Measurements from ENCODE around the gene REN.

The REN gene

DNA sequence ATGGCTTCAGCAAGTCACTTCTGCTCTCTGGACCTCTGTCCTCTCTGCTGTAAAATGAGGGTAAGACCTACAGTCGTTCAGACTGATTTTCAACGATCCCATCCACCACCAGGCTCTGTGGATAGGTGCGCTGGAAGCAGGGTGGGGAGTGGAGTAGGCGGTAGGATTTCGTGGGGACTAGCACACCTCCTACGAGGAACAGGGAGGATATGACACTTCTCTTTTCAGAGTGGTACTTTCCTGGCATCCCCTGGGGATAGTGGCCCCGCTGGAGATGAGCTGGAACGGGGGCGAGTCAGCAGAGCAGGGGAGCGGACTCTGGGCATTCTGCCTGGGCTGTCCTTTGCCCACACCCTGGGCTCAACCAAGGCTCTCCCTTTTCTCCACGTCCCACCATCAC is 32.0 kb downstream of the REN start:
- TF ChIP-seq, protein P1, sequence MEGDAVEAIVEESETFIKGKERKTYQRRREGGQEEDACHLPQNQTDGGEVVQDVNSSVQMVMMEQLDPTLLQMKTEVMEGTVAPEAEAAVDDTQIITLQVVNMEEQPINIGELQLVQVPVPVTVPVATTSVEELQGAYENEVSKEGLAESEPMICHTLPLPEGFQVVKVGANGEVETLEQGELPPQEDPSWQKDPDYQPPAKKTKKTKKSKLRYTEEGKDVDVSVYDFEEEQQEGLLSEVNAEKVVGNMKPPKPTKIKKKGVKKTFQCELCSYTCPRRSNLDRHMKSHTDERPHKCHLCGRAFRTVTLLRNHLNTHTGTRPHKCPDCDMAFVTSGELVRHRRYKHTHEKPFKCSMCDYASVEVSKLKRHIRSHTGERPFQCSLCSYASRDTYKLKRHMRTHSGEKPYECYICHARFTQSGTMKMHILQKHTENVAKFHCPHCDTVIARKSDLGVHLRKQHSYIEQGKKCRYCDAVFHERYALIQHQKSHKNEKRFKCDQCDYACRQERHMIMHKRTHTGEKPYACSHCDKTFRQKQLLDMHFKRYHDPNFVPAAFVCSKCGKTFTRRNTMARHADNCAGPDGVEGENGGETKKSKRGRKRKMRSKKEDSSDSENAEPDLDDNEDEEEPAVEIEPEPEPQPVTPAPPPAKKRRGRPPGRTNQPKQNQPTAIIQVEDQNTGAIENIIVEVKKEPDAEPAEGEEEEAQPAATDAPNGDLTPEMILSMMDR (conservative IDR thresholded peaks at IDR 0.05; ENCODE audit: low read depth, low read length), result no peak
- DNase-seq (ENCODE audit: low read depth), result no peak
- no peak overlapping the region for H3K4me3 ChIP-seq (ENCODE audit: low read length)

DNA sequence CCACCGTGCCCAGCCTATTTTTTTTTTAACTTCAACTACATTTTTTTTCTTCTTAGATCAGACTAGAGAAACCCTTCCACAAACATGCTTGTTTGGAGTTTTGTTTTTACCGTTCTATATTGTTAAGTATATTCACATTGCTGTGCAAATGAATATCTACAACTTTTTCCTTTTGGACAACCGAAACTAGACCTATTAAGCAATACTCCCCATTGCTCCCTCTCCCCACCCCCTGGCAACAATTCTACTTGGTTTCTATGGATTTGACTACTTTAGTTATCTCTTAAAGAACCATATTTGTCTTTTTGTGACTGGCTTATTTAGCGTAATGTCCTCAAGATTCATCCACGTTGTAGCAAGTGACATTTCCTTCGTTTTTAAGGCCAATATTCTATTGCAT is 33.4 kb downstream of the REN start:
- H3K4me3 ChIP-seq (ENCODE audit: low read length), result no peak overlapping the region
- TF ChIP-seq, protein P1 (conservative IDR thresholded peaks at IDR 0.05; ENCODE audit: low read depth, low read length), result no peak
- DNase-seq (ENCODE audit: low read depth), result no peak

DNA sequence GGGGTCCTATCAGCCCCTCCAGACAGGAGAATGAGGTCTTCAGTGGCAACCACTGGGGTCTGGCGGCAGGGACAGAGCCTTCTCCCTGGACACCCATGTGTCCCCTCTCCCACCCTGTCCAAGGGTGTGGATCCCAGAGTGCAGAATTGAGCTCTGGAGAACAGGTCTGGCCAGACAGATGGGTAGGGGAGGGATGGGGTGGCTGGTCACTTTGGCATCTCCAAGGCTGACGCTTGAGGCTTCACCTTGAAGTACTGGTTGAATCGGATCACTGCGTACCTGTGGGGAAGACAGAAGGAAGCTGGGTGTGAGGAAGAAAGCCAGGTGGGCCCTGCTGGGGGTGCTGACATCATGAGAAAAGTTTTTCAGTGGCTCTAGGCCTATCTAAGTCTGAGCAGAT is 34.2 kb downstream of the REN start:
- no peak overlapping the region for H3K4me3 ChIP-seq (ENCODE audit: low read length)
- DNase-seq (ENCODE audit: low read depth), result no peak
- TF ChIP-seq, protein P1 (conservative IDR thresholded peaks at IDR 0.05; ENCODE audit: low read depth, low read length), result no peak

DNA sequence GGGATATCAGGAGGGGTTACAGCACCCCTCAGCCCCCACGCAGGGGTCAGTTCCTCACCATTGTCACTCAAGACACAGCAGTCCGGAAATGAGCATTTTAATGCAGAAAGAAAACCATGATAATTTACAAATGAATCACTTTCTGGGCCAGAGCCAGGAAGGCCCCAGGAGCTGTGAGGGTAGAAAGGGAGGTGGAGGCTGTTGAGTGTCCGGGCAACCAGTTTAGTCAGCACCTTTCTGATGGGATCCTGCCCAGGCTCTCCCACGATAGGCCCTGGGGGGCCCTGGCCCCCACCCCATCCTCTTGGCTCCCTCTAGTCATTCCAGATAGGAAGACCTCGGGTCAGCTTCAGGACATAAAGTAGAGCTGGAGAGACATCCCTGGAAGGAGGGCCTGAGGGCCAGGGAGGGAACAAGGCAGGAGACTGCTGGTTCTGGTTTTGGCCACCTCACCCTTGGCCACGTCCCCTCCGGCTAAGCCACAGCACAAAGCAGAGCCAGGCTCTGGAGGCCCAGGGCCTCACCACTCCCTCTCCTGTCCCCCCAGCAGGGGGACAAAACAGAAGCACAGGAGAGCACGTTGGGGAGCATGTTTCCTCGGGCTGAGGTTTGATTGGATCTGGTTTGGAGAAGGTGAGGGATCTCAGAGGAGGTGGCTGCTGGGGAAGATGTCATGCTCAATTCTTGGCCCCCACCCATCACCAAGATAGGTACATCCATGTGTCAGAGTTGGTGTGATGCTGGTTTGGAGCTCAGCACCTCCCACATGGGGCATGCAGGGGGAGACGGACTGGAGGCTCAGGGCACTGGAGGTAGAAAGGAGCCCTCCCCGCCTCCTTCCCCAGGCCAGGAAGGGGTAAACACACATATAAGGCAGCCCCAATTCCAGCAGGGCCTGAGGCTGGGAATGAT is 34.9 kb downstream of the REN start:
- TF ChIP-seq, protein P1 (conservative IDR thresholded peaks at IDR 0.05; ENCODE audit: low read depth, low read length), result peak; percentile 20
- peak; percentile 41 for DNase-seq (ENCODE audit: low read depth)
- H3K4me3 ChIP-seq (ENCODE audit: low read length), result no peak overlapping the region

DNA sequence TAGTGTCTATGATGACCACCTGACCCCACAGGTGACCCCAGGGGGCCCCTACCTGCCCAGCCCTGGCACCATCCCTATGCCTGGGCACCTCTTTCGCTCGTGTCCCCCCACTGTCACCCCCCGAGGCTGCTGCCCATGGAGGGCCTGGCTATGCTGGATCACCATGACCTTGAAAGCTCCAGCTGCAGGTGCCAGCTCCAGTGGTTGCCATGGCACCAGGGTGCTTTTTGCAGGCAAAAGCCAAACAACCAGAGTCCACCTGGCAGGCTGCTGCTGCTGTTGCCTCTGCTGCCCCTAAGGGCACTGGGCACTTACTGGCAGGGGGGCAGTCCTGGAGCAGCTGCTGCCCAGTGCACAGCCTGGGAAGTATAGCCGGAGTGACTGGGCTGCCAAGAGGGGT is 36.0 kb downstream of the REN start:
- TF ChIP-seq, protein P1 (conservative IDR thresholded peaks at IDR 0.05; ENCODE audit: low read depth, low read length), result peak; percentile 6
- no peak for DNase-seq (ENCODE audit: low read depth)
- H3K4me3 ChIP-seq (ENCODE audit: low read length), result no peak overlapping the region

DNA sequence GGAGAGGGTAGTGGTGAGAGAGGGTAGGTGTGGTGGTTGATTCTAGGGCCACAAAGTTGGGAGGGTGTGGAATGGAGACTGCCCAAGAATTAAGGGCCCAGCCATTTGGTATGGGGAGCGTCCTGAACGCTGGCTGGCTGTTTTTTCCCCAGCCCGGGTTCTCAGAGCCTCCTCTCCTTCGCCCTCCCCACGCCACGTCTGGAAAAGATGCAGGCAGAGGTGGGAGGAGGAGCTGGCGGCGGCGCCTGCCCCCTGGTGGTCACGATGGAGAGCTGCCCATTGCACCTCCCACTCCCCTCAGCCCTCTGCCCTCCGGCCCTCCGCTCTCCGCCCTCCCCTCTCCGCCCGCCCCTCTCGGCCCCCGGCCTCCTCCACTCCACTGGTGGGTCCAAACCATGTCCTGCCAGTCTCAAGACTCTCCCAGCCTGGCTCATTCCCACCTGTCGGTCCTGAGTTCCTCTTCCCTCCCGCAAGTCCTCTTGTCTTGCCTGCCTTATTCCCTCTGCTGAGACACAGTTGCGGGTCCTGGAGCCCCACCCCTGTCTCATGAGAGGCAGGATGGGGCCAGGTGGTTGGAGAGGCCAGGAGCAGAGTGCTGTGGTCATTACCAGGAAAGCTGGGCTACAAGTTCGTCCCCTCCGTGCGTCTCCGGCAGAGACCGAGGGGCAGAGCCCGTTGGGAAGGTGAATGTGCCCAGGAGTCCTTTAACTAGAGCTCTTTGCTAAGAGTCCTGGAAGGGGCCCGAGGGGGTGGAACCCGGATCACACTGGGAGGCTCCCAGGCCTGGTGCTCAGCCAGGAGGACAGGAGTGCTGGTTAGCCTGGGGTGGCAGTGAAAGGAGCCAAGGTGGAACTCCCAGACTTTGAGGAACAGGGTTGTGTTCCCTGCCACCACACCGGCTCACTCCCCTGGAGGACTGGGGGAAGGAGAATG is 36.9 kb downstream of the REN start:
- no peak for DNase-seq (ENCODE audit: low read depth)
- TF ChIP-seq, protein P1 (conservative IDR thresholded peaks at IDR 0.05; ENCODE audit: low read depth, low read length), result peak; percentile 86
- H3K4me3 ChIP-seq (ENCODE audit: low read length), result peak overlapping the region; percentile 33

Data from retinal pigment epithelial cell (primary cell).